Neural cell (in vitro differentiated cells): Measurements from ENCODE around the gene ITGB7.
"Not testable (repeated sequence)": the region's sequence is repeated elsewhere in the genome, so short reads cannot be mapped to it uniquely, and the experiment has no call there.

Experiments
- EP300 ChIP-seq: fragments of 450-650 bp; conservative IDR thresholded peaks from 2 replicates; pipeline ENCODE4 v1.6.1; 2014; ENCODE audit warnings: antibody characterized with exemption, mild to moderate bottlenecking, moderate library complexity; ENCODE audit not compliant: poor library complexity, severe bottlenecking
- EZH2 ChIP-seq: fragments of 200-600, 300-800 bp; shearing (Covaris generic), sonication (generic); IDR thresholded peaks from 2 replicates; pipeline ENCODE4 v1.6.1; 2014; ENCODE audit warnings: antibody characterized with exemption, low read length, borderline replicate concordance, mild to moderate bottlenecking; ENCODE audit not compliant: insufficient read depth, poor library complexity, severe bottlenecking
- MXI1 ChIP-seq: fragments of 450-650 bp; conservative IDR thresholded peaks from 2 replicates; pipeline ENCODE4 v1.6.1; 2014; ENCODE audit warnings: antibody characterized with exemption, mild to moderate bottlenecking; ENCODE audit not compliant: poor library complexity, severe bottlenecking
- SMC3 ChIP-seq: fragments of 450-650 bp; conservative IDR thresholded peaks from 2 replicates; pipeline ENCODE4 v1.6.1; 2014; ENCODE audit warnings: antibody characterized with exemption, mild to moderate bottlenecking, moderate library complexity; ENCODE audit not compliant: poor library complexity
- TF ChIP-seq, protein P1 (sequence below): fragments of 450-650 bp; IDR thresholded peaks from 2 replicates; pipeline ENCODE4 v1.5.1; 2014; ENCODE audit warnings: antibody characterized with exemption, mild to moderate bottlenecking, moderate library complexity; ENCODE audit not compliant: poor library complexity, severe bottlenecking
- TF ChIP-seq, protein P2 (sequence below): IDR thresholded peaks from 2 replicates; pipeline ENCODE4 v1.6.1; 2012; ENCODE audit warnings: borderline replicate concordance

DNA sequence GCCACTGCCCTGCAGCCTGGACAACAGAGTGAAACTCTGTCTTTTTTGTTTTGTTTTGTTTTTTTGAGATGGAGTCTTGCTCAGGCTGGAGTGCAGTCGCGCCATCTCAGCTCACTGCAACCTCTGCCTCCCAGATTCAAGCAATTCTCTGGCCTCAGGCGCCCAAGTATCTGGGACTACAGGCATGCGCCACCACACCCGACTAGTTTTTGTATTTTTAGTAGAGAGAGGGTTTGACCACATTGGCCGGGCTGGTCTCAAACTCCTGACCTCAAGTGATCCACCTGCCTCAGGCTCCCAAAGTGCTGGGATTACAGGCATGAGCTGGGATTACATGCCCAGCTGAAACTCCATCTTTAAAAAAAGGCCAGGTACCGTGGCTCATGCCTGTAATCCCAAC, 4.7 kb downstream of the ITGB7 start:
- not testable (repeated sequence) for TF ChIP-seq SMC3, EZH2, MXI1, EP300
- TF ChIP-seq, protein P1, sequence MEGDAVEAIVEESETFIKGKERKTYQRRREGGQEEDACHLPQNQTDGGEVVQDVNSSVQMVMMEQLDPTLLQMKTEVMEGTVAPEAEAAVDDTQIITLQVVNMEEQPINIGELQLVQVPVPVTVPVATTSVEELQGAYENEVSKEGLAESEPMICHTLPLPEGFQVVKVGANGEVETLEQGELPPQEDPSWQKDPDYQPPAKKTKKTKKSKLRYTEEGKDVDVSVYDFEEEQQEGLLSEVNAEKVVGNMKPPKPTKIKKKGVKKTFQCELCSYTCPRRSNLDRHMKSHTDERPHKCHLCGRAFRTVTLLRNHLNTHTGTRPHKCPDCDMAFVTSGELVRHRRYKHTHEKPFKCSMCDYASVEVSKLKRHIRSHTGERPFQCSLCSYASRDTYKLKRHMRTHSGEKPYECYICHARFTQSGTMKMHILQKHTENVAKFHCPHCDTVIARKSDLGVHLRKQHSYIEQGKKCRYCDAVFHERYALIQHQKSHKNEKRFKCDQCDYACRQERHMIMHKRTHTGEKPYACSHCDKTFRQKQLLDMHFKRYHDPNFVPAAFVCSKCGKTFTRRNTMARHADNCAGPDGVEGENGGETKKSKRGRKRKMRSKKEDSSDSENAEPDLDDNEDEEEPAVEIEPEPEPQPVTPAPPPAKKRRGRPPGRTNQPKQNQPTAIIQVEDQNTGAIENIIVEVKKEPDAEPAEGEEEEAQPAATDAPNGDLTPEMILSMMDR: not testable (repeated sequence)
- TF ChIP-seq, protein P2, sequence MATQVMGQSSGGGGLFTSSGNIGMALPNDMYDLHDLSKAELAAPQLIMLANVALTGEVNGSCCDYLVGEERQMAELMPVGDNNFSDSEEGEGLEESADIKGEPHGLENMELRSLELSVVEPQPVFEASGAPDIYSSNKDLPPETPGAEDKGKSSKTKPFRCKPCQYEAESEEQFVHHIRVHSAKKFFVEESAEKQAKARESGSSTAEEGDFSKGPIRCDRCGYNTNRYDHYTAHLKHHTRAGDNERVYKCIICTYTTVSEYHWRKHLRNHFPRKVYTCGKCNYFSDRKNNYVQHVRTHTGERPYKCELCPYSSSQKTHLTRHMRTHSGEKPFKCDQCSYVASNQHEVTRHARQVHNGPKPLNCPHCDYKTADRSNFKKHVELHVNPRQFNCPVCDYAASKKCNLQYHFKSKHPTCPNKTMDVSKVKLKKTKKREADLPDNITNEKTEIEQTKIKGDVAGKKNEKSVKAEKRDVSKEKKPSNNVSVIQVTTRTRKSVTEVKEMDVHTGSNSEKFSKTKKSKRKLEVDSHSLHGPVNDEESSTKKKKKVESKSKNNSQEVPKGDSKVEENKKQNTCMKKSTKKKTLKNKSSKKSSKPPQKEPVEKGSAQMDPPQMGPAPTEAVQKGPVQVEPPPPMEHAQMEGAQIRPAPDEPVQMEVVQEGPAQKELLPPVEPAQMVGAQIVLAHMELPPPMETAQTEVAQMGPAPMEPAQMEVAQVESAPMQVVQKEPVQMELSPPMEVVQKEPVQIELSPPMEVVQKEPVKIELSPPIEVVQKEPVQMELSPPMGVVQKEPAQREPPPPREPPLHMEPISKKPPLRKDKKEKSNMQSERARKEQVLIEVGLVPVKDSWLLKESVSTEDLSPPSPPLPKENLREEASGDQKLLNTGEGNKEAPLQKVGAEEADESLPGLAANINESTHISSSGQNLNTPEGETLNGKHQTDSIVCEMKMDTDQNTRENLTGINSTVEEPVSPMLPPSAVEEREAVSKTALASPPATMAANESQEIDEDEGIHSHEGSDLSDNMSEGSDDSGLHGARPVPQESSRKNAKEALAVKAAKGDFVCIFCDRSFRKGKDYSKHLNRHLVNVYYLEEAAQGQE: not testable (repeated sequence)
